ENCODE data around the gene SKP1. TPM values are rescaled to one million over a fixed set of nuclear protein-coding genes. Genes with fewer than 3 reads are reported as not detected.

SKP1 gene
- total RNA-seq, 2 donors from 2014 or later, result 357 to 427 TPM

GRCh38 chr5:134100283-134101091 lies 76.3 kb downstream of the SKP1 start:
- Mint-ChIP-seq H3K27me3 (ENCODE audit: insufficient read depth) (peaks cover 9% of the 10 kb centered on the region), H3K4me1 (peaks cover 45% of the 10 kb centered on the region), H3K4me3 (peak overlapping the region; percentile 7), H3K9me3 (no peaks in the 10 kb centered on the region), H3K36me3 (ENCODE audit: low read depth) (no peaks in the 10 kb centered on the region), H3K27ac (peak overlapping the region; percentile 5)
- 39 to 40% methylated on average over 7 to 10 of the region's 10 CpGs for WGBS, 2 experiments (ENCODE audit: insufficient coverage in 1 of 2, insufficient read length in 1 of 2)
- Histone ChIP-seq H3K9me3 (ENCODE audit: control insufficient read depth, low read length) (no peaks in the 10 kb centered on the region), H3K36me3 (ENCODE audit: control insufficient read depth, insufficient read depth, low read length) (no peaks in the 10 kb centered on the region), H3K27me3 (ENCODE audit: control insufficient read depth, insufficient read depth, low read length, poor library complexity, severe bottlenecking) (no peaks in the 10 kb centered on the region), H3K9ac (ENCODE audit: extremely low read depth, low read length, poor library complexity, severe bottlenecking) (no peak overlapping the region), H3K4me3 (ENCODE audit: low read length) (no peak overlapping the region), H3K27ac (ENCODE audit: low read depth, low read length) (no peak overlapping the region), H3K4me1 (ENCODE audit: control insufficient read depth, insufficient read depth, low read length) (peaks cover 28% of the 10 kb centered on the region)
- DNase-seq, result peak; percentile 87
- TF ChIP-seq CTCF (conservative IDR thresholded peaks at IDR 0.05), result no peak

- no peaks in the 10 kb centered on the region for H3K36me3 ChIP-seq (ENCODE audit: control insufficient read depth, insufficient read depth, low read length)
- H3K4me1 Mint-ChIP-seq, result peaks cover 45% of the 10 kb centered on the region
- no peaks in the 10 kb centered on the region for H3K9me3 ChIP-seq (ENCODE audit: control insufficient read depth, low read length)
- H3K9me3 Mint-ChIP-seq, result no peaks in the 10 kb centered on the region
- H3K4me3 ChIP-seq (ENCODE audit: low read length), result no peak overlapping the region
- no peak overlapping the region for H3K27ac ChIP-seq (ENCODE audit: low read depth, low read length)
- no peak overlapping the region for H3K9ac ChIP-seq (ENCODE audit: extremely low read depth, low read length, poor library complexity, severe bottlenecking)
- no peak for TF ChIP-seq CTCF (conservative IDR thresholded peaks at IDR 0.05)
- H3K4me3 Mint-ChIP-seq, result peak overlapping the region; percentile 7
- H3K36me3 Mint-ChIP-seq (ENCODE audit: low read depth), result no peaks in the 10 kb centered on the region
- peak overlapping the region; percentile 5 for H3K27ac Mint-ChIP-seq
- H3K4me1 ChIP-seq (ENCODE audit: control insufficient read depth, insufficient read depth, low read length), result peaks cover 28% of the 10 kb centered on the region
- no peaks in the 10 kb centered on the region for H3K27me3 ChIP-seq (ENCODE audit: control insufficient read depth, insufficient read depth, low read length, poor library complexity, severe bottlenecking)
- DNase-seq, result peak; percentile 82
- WGBS, 2 experiments (ENCODE audit: insufficient coverage in 1 of 2, insufficient read length in 1 of 2), result 73 to 75% methylated on average over 2 of the region's 2 CpGs
- H3K27me3 Mint-ChIP-seq (ENCODE audit: insufficient read depth), result peaks cover 9% of the 10 kb centered on the region
Measured at GRCh38 chr5:134099939-134100282, 76.8 kb downstream of the SKP1 start.

GRCh38 chr5:134099288-134099872 lies 77.4 kb downstream of the SKP1 start:
- Mint-ChIP-seq H3K4me3 (no peak overlapping the region), H3K36me3 (ENCODE audit: low read depth) (no peaks in the 10 kb centered on the region), H3K27ac (no peak overlapping the region), H3K4me1 (peaks cover 45% of the 10 kb centered on the region), H3K27me3 (ENCODE audit: insufficient read depth) (peaks cover 9% of the 10 kb centered on the region), H3K9me3 (no peaks in the 10 kb centered on the region)
- no peak overlapping the region for H3K9ac ChIP-seq (ENCODE audit: extremely low read depth, low read length, poor library complexity, severe bottlenecking)
- no peaks in the 10 kb centered on the region for H3K9me3 ChIP-seq (ENCODE audit: control insufficient read depth, low read length)
- no peak overlapping the region for H3K27ac ChIP-seq (ENCODE audit: low read depth, low read length)
- no peak for DNase-seq
- peaks cover 28% of the 10 kb centered on the region for H3K4me1 ChIP-seq (ENCODE audit: control insufficient read depth, insufficient read depth, low read length)
- no peak for TF ChIP-seq CTCF (conservative IDR thresholded peaks at IDR 0.05)
- H3K4me3 ChIP-seq (ENCODE audit: low read length), result no peak overlapping the region
- 89% methylated on average over 8 to 11 of the region's 11 CpGs for WGBS, 2 experiments (ENCODE audit: insufficient coverage in 1 of 2, insufficient read length in 1 of 2)
- H3K27me3 ChIP-seq (ENCODE audit: control insufficient read depth, insufficient read depth, low read length, poor library complexity, severe bottlenecking), result no peaks in the 10 kb centered on the region
- H3K36me3 ChIP-seq (ENCODE audit: control insufficient read depth, insufficient read depth, low read length), result no peaks in the 10 kb centered on the region

Small RNA genes lying within 50 kb of the gene (microRNA-seq; reads per million reads assigned to microRNA genes)
- gene MIR3661 (ENCODE audit: borderline microRNAs expressed), result 0.44 reads per million

Other genes with a start within 250 kb of the SKP1 start
- 10 to 100 TPM; 37.6 to 37.7 TPM for gene C5orf15, start 208.3 kb downstream of the SKP1 start, total RNA-seq
- gene VDAC1, start 172.0 kb downstream of the SKP1 start, total RNA-seq, result 100 to 1,000 TPM; 202 to 226 TPM
- gene TCF7, start 62.3 kb downstream of the SKP1 start, total RNA-seq, result 10 to 100 TPM; 14.9 to 19.4 TPM
- gene PPP2CA, start 49.1 kb upstream of the SKP1 start, total RNA-seq, result 100 to 1,000 TPM; 174 to 185 TPM
- 1 to 10 TPM; 2.3 to 5.2 TPM for gene CDKL3, start 190.2 kb upstream of the SKP1 start, total RNA-seq
- 10 to 100 TPM; 54.5 to 62.0 TPM for gene UBE2B, start 194.6 kb upstream of the SKP1 start, total RNA-seq
- 10 to 100 TPM; 51.8 to 62.0 TPM for gene CDKN2AIPNL, start 234.9 kb upstream of the SKP1 start, total RNA-seq